Stimulated activated CD8-positive, alpha-beta memory T cell treated with anti-CD3 and anti-CD28 coated beads, Interleukin-7, amount 100 ng/mL, for 1 hour (primary cell): Measurements from ENCODE around the gene SPOCD1.

Experiments
- DNase-seq, 2 donors: peaks; one replicate each; pipeline ENCODE4 v3.0.0-alpha.2; 2020; ENCODE audit warnings: low read depth in 2 of 2

The SPOCD1 gene

GRCh38 chr1:31771891-31772668 is 43.7 kb downstream of the SPOCD1 start:
- no peak for DNase-seq

- no peak for DNase-seq
These were observed 46.0 kb downstream of the SPOCD1 start for GRCh38 chr1:31769720-31770390.

- DNase-seq = no peak
These were observed 46.7 kb downstream of the SPOCD1 start for GRCh38 chr1:31768939-31769704.

- DNase-seq = no peak
These were observed 47.4 kb downstream of the SPOCD1 start for GRCh38 chr1:31768407-31768907.

- DNase-seq = no peak
These were observed 48.6 kb downstream of the SPOCD1 start for GRCh38 chr1:31767225-31767624.

- DNase-seq = no peak
These were observed 50.3 kb downstream of the SPOCD1 start for GRCh38 chr1:31765516-31765915.

- no peak for DNase-seq
These were observed 50.8 kb downstream of the SPOCD1 start for GRCh38 chr1:31765041-31765467.

- DNase-seq = no peak
These were observed 51.3 kb downstream of the SPOCD1 start, which contains the start of gene ADGRB2 for GRCh38 chr1:31764312-31765040. ADGRB2 (minus strand) TSS chr1:31764340; CDS start chr1:31757221, 7,119 bp downstream.

GRCh38 chr1:31763671-31764311 is 52.0 kb downstream of the SPOCD1 start:
- no peak for DNase-seq

GRCh38 chr1:31762726-31763670 is 52.8 kb downstream of the SPOCD1 start:
- peak; percentile 27 to 36 for DNase-seq

- DNase-seq = no peak
These were observed 53.5 kb downstream of the SPOCD1 start for GRCh38 chr1:31762323-31762722.

- DNase-seq = no peak
These were observed 53.9 kb downstream of the SPOCD1 start for GRCh38 chr1:31761883-31762282.

GRCh38 chr1:31760471-31761470 is 55.1 kb downstream of the SPOCD1 start:
- DNase-seq = peak; percentile 38 to 48

GRCh38 chr1:31759298-31760023 is 56.4 kb downstream of the SPOCD1 start:
- no peak for DNase-seq

- no peak for DNase-seq
These were observed 57.0 kb downstream of the SPOCD1 start for GRCh38 chr1:31758823-31759222.

GRCh38 chr1:31757989-31758388 is 57.8 kb downstream of the SPOCD1 start:
- DNase-seq = no peak

- DNase-seq = no peak
These were observed 58.6 kb downstream of the SPOCD1 start for GRCh38 chr1:31757204-31757679.

GRCh38 chr1:31756578-31756977 is 59.2 kb downstream of the SPOCD1 start:
- DNase-seq = no peak
